Measurements from ENCODE around the gene ASCC2.
"Not testable (repeated sequence)": the region's sequence is repeated elsewhere in the genome, so short reads cannot be mapped to it uniquely, and the experiment has no call there.

GRCh38 chr22:29859030-29859429 is 21.0 kb upstream of the ASCC2 start:
- TF ChIP-seq ELF4 (IDR thresholded peaks at IDR 0.05); PKNOX1 (IDR thresholded peaks at IDR 0.05); L3MBTL2 (conservative IDR thresholded peaks at IDR 0.05); SP1 (IDR thresholded peaks at IDR 0.05); BHLHE40 (IDR thresholded peaks at IDR 0.05; ENCODE audit: borderline replicate concordance); FOXK2 (IDR thresholded peaks at IDR 0.05); LEF1 (IDR thresholded peaks at IDR 0.05; ENCODE audit: borderline replicate concordance); TARDBP (IDR thresholded peaks at IDR 0.05); ZNF384 (IDR thresholded peaks at IDR 0.05); FOXM1 (IDR thresholded peaks at IDR 0.05; ENCODE audit: borderline replicate concordance); NFRKB (IDR thresholded peaks at IDR 0.05); FOXA1 (IDR thresholded peaks at IDR 0.05): not testable (repeated sequence)

All from HEK293T (cell line).